HG02588 (cell line): ENCODE data around the gene IVL.

Source experiments
- ATAC-seq: cut with Tn5 transposase; IDR thresholded peaks from one replicate; pipeline ENCODE4 v1.9.1; 2021; ENCODE audit warnings: mild to moderate bottlenecking, moderate library complexity; ENCODE audit not compliant: unreplicated experiment

Gene IVL

GRCh38 chr1:152907686-152908601 lies at the start of gene IVL:
TSS of gene IVL (plus strand) at chr1:152908546. CDS start at chr1:152909798, 1,252 bp downstream.
- ATAC-seq = no peak

- ATAC-seq = no peak
Observed at GRCh38 chr1:152859696-152860095, 48.6 kb upstream of the IVL start, which contains the start of gene LCE7A. TSS of gene LCE7A (plus strand) at chr1:152859996. CDS start at chr1:152860698, 702 bp downstream.

- no peak for ATAC-seq
Observed at GRCh38 chr1:152860129-152860528, 48.2 kb upstream of the IVL start.

GRCh38 chr1:152861374-152861773 lies 47.0 kb upstream of the IVL start:
- no peak for ATAC-seq

GRCh38 chr1:152864443-152864842 lies 43.9 kb upstream of the IVL start:
- no peak for ATAC-seq

- no peak for ATAC-seq
Observed at GRCh38 chr1:152866321-152866720, 42.0 kb upstream of the IVL start.

- no peak for ATAC-seq
Observed at GRCh38 chr1:152869808-152870419, 38.4 kb upstream of the IVL start.

GRCh38 chr1:152870831-152871730 lies 37.3 kb upstream of the IVL start:
- ATAC-seq = no peak

- ATAC-seq = no peak
Observed at GRCh38 chr1:152871731-152872126, 36.6 kb upstream of the IVL start.

GRCh38 chr1:152873495-152873894 lies 34.9 kb upstream of the IVL start:
- ATAC-seq = no peak

- no peak for ATAC-seq
Observed at GRCh38 chr1:152876827-152877226, 31.5 kb upstream of the IVL start.

GRCh38 chr1:152878042-152878441 lies 30.3 kb upstream of the IVL start, which contains the start of gene SMCP:
TSS of gene SMCP (plus strand) at chr1:152878322. CDS start at chr1:152884423, 6,101 bp downstream.
- ATAC-seq = no peak

GRCh38 chr1:152879559-152880198 lies 28.7 kb upstream of the IVL start:
- ATAC-seq = no peak

GRCh38 chr1:152880316-152880715 lies 28.0 kb upstream of the IVL start:
- ATAC-seq = no peak

- no peak for ATAC-seq
Observed at GRCh38 chr1:152880907-152881306, 27.4 kb upstream of the IVL start.

GRCh38 chr1:152884085-152884484 lies 24.3 kb upstream of the IVL start:
- ATAC-seq = no peak

GRCh38 chr1:152884506-152884905 lies 23.8 kb upstream of the IVL start:
- ATAC-seq = no peak

GRCh38 chr1:152884966-152885624 lies 23.3 kb upstream of the IVL start:
- no peak for ATAC-seq

GRCh38 chr1:152886085-152886484 lies 22.3 kb upstream of the IVL start:
- ATAC-seq = no peak
